ENCODE measurements around the gene CNN3. TPM values are rescaled to one million over a fixed set of nuclear protein-coding genes. Genes with fewer than 3 reads are reported as not detected.

Gene CNN3
- total and polyA plus RNA-seq, 2 donors (not counting 1 experiment from before 2014, with no cell fraction given) = 2.3 to 17.2 TPM

GRCh38 chr1:94863919-94864318, 63.0 kb downstream of the CNN3 start:
- no peaks in the 10 kb centered on the region for H3K4me1 Mint-ChIP-seq
- H3K9me3 Mint-ChIP-seq (ENCODE audit: insufficient read depth) = no peaks in the 10 kb centered on the region
- Histone ChIP-seq H3K79me2 (ENCODE audit: control insufficient read depth, insufficient read depth, low read length) (no peaks in the 10 kb centered on the region), H3K4me3 (ENCODE audit: control extremely low read depth in 1 of 5, extremely low read depth in 1 of 5, insufficient read depth in 1 of 5, low read depth in 2 of 5, low read length in 4 of 5) (no peak overlapping the region), H3K27me3 (replicated peaks in 1 of 4; ENCODE audit: control extremely low read depth in 1 of 4, control insufficient read depth in 3 of 4, insufficient read depth in 4 of 4, low read length in 3 of 4) (peaks cover 0 to 5% (median 0%) of the 10 kb centered on the region in 4 experiments), H2AFZ (ENCODE audit: insufficient read depth, low read depth, low read length, poor library complexity, severe bottlenecking) (no peak overlapping the region), H3K36me3 (replicated peaks in 1 of 2; ENCODE audit: control extremely low read depth in 1 of 2, control insufficient read depth in 1 of 2, extremely low read depth in 1 of 2, insufficient read depth in 2 of 2, low read length in 1 of 2) (no peaks in the 10 kb centered on the region), H3K4me2 (replicated peaks; ENCODE audit: low read depth, low read length, poor library complexity, severe bottlenecking) (no peak overlapping the region), H3K27ac (ENCODE audit: low read length in 2 of 2) (no peak overlapping the region), H3K4me1 (ENCODE audit: control insufficient read depth in 2 of 2, insufficient read depth in 2 of 2, low read length in 2 of 2) (no peaks in the 10 kb centered on the region), H3K9me3 (ENCODE audit: control extremely low read depth in 1 of 3, control insufficient read depth in 2 of 3, insufficient read depth in 1 of 3, low read length in 2 of 3) (no peaks in the 10 kb centered on the region), H3K9ac (ENCODE audit: low read length) (no peak overlapping the region), H4K20me1 (ENCODE audit: control insufficient read depth, insufficient read depth, low read length, poor library complexity, severe bottlenecking) (no peaks in the 10 kb centered on the region)
- H3K27me3 Mint-ChIP-seq = peaks cover 4% of the 10 kb centered on the region
- ATAC-seq (ENCODE audit: low read depth) (no peak), DNase-seq (no peak)
- CTCF ChIA-PET = interaction anchor here (1.1 to 5.7 kb wide), 3 partner anchors 9 to 180 kb away, joined by 4 to 38 read pairs (median 22); no protein-coding TSS in a partner anchor
- TF ChIP-seq, protein P1, sequence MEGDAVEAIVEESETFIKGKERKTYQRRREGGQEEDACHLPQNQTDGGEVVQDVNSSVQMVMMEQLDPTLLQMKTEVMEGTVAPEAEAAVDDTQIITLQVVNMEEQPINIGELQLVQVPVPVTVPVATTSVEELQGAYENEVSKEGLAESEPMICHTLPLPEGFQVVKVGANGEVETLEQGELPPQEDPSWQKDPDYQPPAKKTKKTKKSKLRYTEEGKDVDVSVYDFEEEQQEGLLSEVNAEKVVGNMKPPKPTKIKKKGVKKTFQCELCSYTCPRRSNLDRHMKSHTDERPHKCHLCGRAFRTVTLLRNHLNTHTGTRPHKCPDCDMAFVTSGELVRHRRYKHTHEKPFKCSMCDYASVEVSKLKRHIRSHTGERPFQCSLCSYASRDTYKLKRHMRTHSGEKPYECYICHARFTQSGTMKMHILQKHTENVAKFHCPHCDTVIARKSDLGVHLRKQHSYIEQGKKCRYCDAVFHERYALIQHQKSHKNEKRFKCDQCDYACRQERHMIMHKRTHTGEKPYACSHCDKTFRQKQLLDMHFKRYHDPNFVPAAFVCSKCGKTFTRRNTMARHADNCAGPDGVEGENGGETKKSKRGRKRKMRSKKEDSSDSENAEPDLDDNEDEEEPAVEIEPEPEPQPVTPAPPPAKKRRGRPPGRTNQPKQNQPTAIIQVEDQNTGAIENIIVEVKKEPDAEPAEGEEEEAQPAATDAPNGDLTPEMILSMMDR (IDR thresholded peaks at IDR 0.05) = no peak
- no peak for TF ChIP-seq EZH2 (IDR thresholded peaks at IDR 0.05; ENCODE audit: borderline replicate concordance, insufficient read depth, low read depth, low read length, poor library complexity, severe bottlenecking)
- no peak overlapping the region for H3K27ac Mint-ChIP-seq
- WGBS (ENCODE audit: insufficient coverage) = 87% methylated on average over 3 of the region's 4 CpGs
- intact Hi-C loops (cut with micrococcal nuclease) = no loop called here
- POLR2A ChIA-PET = no interaction called here
- no peak overlapping the region for H3K4me3 Mint-ChIP-seq

- intact Hi-C loops (cut with micrococcal nuclease) = no loop called here
- H3K4me3 ChIP-seq (ENCODE audit: control extremely low read depth in 1 of 5, extremely low read depth in 1 of 5, insufficient read depth in 1 of 5, low read depth in 2 of 5, low read length in 4 of 5) = no peak overlapping the region
- ChIA-PET POLR2A (no interaction called here), CTCF (interaction anchor here (1.1 to 5.7 kb wide), 3 partner anchors 9 to 181 kb away, joined by 4 to 38 read pairs (median 22); no protein-coding TSS in a partner anchor)
- peaks cover 4% of the 10 kb centered on the region for H3K27me3 Mint-ChIP-seq
- peaks cover 0 to 5% (median 0%) of the 10 kb centered on the region in 4 experiments for H3K27me3 ChIP-seq (replicated peaks in 1 of 4; ENCODE audit: control extremely low read depth in 1 of 4, control insufficient read depth in 3 of 4, insufficient read depth in 4 of 4, low read length in 3 of 4)
- H3K9me3 Mint-ChIP-seq (ENCODE audit: insufficient read depth) = no peaks in the 10 kb centered on the region
- WGBS (ENCODE audit: insufficient coverage) = 50% methylated on average over 1 of the region's 2 CpGs
- no peaks in the 10 kb centered on the region for H4K20me1 ChIP-seq (ENCODE audit: control insufficient read depth, insufficient read depth, low read length, poor library complexity, severe bottlenecking)
- no peak overlapping the region for H3K27ac Mint-ChIP-seq
- H3K36me3 ChIP-seq (replicated peaks in 1 of 2; ENCODE audit: control extremely low read depth in 1 of 2, control insufficient read depth in 1 of 2, extremely low read depth in 1 of 2, insufficient read depth in 2 of 2, low read length in 1 of 2) = no peaks in the 10 kb centered on the region
- no peak overlapping the region for H3K4me2 ChIP-seq (replicated peaks; ENCODE audit: low read depth, low read length, poor library complexity, severe bottlenecking)
- no peaks in the 10 kb centered on the region for H3K4me1 ChIP-seq (ENCODE audit: control insufficient read depth in 2 of 2, insufficient read depth in 2 of 2, low read length in 2 of 2)
- no peak for TF ChIP-seq EZH2 (IDR thresholded peaks at IDR 0.05; ENCODE audit: borderline replicate concordance, insufficient read depth, low read depth, low read length, poor library complexity, severe bottlenecking)
- TF ChIP-seq, protein P1 (IDR thresholded peaks at IDR 0.05) = no peak
- no peak overlapping the region for H2AFZ ChIP-seq (ENCODE audit: insufficient read depth, low read depth, low read length, poor library complexity, severe bottlenecking)
- no peak for ATAC-seq (ENCODE audit: low read depth)
- no peak overlapping the region for H3K4me3 Mint-ChIP-seq
- no peak overlapping the region for H3K27ac ChIP-seq (ENCODE audit: low read length in 2 of 2)
- no peak overlapping the region for H3K9ac ChIP-seq (ENCODE audit: low read length)
- no peak for DNase-seq
- H3K79me2 ChIP-seq (ENCODE audit: control insufficient read depth, insufficient read depth, low read length) = no peaks in the 10 kb centered on the region
- H3K9me3 ChIP-seq (ENCODE audit: control extremely low read depth in 1 of 3, control insufficient read depth in 2 of 3, insufficient read depth in 1 of 3, low read length in 2 of 3) = no peaks in the 10 kb centered on the region
- no peaks in the 10 kb centered on the region for H3K4me1 Mint-ChIP-seq
These were observed 63.5 kb downstream of the CNN3 start for GRCh38 chr1:94863297-94863911.

Data from B cell (primary cell).